G401 (cell line): ENCODE results near the gene TES. TPM values are rescaled to one million over a fixed set of nuclear protein-coding genes. Genes with fewer than 3 reads are reported as not detected.
A peak's percentile ranks its signal among the peaks of the same experiment; 100 is the strongest.
"Not testable (repeated sequence)": the region's sequence is repeated elsewhere in the genome, so short reads cannot be mapped to it uniquely, and the experiment has no call there.

Experiments
- DNase-seq: peaks from one replicate; pipeline ENCODE4 v3.0.0-alpha.2; 2015; ENCODE audit warnings: low spot score
- in situ Hi-C: cut with HindIII; loops from 2 replicates; pipeline ENCODE4 v1.10.0; 2016; ENCODE audit warnings: low sequenced_read_pairs, mixed read lengths
- total RNA-seq: library from RNA; depleted of rRNA; stranded (reverse); fragments of >200 nt; shearing (Covaris generic); gene quantifications from 2 replicates; pipeline ENCODE4 v1.2.3, GENCODE V29; 2014

TES gene
- total RNA-seq, 1 experiment from 2014 or later, result not detected

- peak; percentile 23 for DNase-seq
- in situ Hi-C loops, result no loop called here
Observed at GRCh38 chr7:116236020-116236630, 25.8 kb downstream of the TES start.

GRCh38 chr7:116239020-116239419, 28.7 kb downstream of the TES start:
- DNase-seq, result no peak
- in situ Hi-C loops, result no loop called here

GRCh38 chr7:116239434-116239833, 29.1 kb downstream of the TES start:
- in situ Hi-C loops, result no loop called here
- DNase-seq, result no peak

DNA sequence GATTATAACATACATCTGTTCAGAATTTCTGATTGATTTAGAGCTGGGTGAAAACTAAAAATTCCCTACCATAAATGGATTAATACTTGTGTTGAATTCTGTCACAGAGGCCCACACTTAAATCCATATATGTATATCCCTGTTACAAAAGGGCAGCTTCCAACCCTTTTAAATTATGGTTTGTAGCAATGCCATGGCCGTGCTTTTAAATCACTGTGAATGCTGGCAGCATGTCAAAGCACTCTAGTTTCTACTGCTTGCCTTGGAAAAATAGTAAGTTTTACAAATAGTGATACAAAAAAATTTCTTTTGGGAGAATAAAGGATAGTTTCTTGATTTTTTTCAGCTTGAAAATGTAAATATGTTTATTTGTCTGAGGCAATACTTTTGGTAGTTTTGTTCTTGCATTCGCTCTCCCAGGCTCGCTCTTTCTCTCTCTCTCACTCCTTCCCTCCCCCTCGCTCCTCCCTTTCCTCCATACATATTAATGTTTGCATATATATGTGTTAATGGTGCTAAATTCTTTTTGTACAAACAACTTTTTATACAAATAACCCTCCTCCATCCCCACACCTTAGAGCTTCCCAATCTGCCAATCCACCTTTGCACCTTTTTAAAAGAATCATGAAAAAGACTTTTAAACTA, 29.8 kb downstream of the TES start:
- in situ Hi-C loops, result no loop called here
- DNase-seq, result no peak

DNA sequence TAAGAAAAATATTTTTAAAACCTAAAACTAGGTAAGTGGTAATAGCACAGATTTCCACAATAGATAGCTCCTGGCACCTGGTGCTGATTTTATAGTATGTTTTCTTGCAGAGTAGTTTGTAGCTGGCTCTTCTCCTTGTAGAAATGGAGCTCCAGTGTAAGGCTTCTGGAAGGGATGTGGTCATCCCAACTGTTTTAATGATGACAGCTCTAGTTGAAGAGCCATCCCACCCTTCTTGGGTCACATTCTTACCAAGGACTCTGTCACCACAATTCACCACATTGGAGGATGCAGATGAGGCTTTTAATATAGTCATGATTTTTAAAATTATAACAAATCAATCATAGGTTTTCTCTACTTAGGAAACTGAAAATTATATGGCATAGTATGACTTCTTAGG, 31.0 kb downstream of the TES start:
- in situ Hi-C loops, result no loop called here

GRCh38 chr7:116242178-116242577, 31.8 kb downstream of the TES start:
- in situ Hi-C loops, result no loop called here
- no peak for DNase-seq

More for the DNA sequence above, 31.0 kb downstream of the TES start:
- DNase-seq, result no peak

DNA sequence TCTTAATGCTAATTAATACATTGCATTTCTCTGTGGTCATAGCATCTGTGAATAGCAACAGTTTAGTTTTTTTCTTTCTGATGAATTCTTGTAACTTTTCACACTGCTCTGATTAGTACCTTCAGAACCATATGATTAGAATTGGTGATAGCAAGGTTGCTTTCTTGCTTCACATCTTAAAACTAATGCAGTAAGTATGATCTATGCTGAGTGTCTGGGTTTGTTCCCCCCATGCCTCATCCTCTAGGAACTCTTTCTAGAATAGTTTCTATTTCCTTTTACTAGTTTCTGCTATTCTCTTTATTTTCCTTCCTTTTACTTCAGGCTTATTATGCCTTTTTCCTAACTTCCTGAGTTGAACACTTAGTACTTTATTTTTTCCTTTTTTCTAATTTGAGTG, 32.4 kb downstream of the TES start:
- DNase-seq, result no peak
- in situ Hi-C loops, result no loop called here

GRCh38 chr7:116244803-116245202, 34.5 kb downstream of the TES start:
- DNase-seq, in situ Hi-C loops: not testable (repeated sequence)

- in situ Hi-C loops, result no loop called here
- no peak for DNase-seq
Observed at GRCh38 chr7:116246357-116246756, 36.0 kb downstream of the TES start.

DNA sequence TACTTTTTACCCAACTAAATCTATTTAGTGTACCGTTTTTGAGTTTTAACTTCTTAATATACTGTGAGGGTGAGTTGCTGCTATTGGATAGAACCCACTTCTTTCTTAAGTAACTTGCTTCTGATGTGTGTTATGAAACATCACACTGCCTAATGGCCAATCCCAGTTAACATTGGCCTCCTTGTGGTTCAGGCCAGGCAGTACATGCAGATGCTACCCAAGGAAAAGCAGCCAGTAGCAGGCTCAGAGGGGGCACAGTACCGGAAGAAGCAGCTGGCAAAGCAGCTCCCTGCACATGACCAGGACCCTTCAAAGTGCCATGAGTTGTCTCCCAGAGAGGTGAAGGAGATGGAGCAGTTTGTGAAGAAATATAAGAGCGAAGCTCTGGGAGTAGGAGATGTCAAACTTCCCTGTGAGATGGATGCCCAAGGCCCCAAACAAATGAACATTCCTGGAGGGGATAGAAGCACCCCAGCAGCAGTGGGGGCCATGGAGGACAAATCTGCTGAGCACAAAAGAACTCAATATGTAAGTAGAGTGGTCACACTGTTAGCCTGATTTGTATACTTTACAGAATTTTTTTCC, 39.7 kb downstream of the TES start:
- no peak for DNase-seq
- in situ Hi-C loops, result loop anchor here (10.0 kb wide), 1 partner anchor 335 kb away; no protein-coding TSS in a partner anchor

- in situ Hi-C loops, result loop anchor here (10.0 kb wide), 1 partner anchor 333 kb away; no protein-coding TSS in a partner anchor
- DNase-seq, result no peak
Observed at GRCh38 chr7:116251675-116252074, 41.3 kb downstream of the TES start.

- DNase-seq, result no peak
- in situ Hi-C loops, result loop anchor here (10.0 kb wide), 1 partner anchor 333 kb away; no protein-coding TSS in a partner anchor
Observed at GRCh38 chr7:116252249-116252648, 41.9 kb downstream of the TES start.

- in situ Hi-C loops, result loop anchor here (10.0 kb wide), 1 partner anchor 328 kb away; no protein-coding TSS in a partner anchor
- no peak for DNase-seq
Observed at GRCh38 chr7:116257156-116257555, 46.8 kb downstream of the TES start.

GRCh38 chr7:116258734-116259133, 48.4 kb downstream of the TES start:
- peak; percentile 19 for DNase-seq

DNA sequence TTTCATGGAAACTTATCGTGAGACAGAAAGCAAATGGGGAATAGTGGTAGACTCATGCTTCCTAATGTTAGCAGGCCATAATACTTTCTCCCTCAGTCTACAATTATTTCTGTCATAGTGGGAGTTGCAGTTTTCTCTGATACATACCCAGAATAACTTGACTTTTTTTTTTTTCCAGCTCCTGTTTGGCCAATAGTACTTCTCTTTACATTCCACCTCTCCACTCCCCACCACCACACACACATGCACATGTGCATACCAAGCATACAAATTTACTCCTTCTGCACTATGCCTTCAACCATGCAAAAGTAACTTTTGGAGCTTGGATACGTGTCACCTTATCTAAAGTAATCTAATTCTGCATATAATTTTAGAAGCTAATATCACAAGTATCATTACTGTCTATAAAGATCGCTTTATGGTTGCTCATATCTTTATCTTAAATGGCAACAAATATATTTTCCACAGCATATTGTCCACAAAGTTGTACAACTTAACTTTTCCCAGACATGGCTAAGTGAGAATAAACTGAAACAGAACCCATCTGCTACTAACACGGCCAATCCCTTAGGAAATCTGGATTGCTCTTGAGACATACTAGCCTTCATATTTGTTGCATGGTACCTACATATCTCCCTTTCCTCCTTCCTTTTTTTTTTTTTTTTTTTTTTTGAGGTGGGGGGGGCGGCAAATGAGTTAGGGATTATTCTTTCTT, 49.0 kb downstream of the TES start:
- DNase-seq, result no peak
- in situ Hi-C loops, result loop anchor here (10.0 kb wide), 1 partner anchor 325 kb away; no protein-coding TSS in a partner anchor

More at GRCh38 chr7:116258734-116259133, 48.4 kb downstream of the TES start:
- in situ Hi-C loops, result loop anchor here (10.0 kb wide), 1 partner anchor 326 kb away; no protein-coding TSS in a partner anchor

DNA sequence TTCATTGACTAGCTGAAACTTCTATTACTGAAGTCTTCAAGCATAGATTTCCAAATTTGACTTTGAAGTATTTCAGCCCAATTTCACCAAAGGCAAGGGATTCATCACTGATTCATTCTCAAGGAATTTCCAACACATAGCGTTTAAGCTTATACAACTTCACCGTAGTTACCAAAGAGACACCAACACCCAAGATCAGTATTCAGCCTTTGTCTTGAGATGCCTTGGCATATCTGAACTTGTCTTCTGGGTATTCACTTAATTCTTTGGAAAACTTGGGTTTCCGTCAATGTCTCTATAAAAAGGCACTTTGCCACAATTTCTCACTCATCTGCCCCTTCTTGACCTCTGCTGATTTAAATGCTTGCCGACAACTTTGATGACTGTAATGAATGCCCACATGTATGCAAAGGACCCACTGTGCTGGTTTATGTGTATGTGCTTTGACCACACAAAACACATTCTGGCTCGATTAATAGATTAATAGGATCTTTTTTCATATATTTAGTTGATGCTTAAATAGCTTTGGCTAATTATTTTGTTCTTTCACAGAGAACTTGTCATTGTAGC, 49.6 kb downstream of the TES start:
- DNase-seq, result no peak

DNA sequence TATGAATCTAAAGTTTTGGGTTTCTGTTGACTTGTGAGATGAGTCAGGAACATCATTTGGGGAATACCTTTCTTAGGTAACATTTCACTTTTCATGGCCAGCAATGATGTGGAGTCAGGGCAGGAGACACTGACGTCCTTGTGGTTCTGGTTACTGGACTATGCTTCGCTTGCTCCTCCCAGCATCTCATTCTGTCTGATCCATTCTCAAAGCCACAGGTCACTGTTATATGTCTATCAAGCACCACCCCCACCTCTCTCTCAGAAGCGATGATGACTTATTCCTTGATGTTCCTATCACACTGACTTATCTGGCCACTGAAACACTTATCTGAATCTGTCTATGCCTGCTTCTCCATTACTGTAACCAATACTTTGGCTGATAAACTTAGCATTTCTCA, 51.6 kb downstream of the TES start:
- no peak for DNase-seq
- in situ Hi-C loops, result no loop called here

More for the DNA sequence above, 49.6 kb downstream of the TES start:
- in situ Hi-C loops, result loop anchor here (10.0 kb wide), 1 partner anchor 325 kb away; no protein-coding TSS in a partner anchor

DNA sequence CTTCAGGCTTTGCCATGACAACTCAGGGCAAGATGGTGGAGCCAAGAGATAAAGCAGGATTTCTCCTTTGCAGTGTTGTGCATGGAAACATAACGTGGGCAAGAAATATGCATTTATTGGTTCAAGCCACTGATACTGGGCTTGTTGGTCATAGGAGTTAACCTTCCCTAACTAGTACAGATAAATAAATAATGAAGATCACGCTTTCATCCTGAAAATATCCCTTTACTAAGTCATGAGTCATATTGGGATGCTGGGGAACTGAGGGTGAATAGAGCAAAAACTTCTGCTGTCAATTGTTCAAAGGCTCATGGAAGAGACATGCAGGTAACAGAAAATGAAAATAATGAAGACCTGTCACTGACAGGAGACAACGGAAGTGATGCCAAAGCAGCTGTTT, 55.5 kb downstream of the TES start:
- in situ Hi-C loops, result no loop called here
- DNase-seq, result no peak

GRCh38 chr7:116269466-116269865, 59.1 kb downstream of the TES start:
- in situ Hi-C loops, result no loop called here
- no peak for DNase-seq
